A172 (cell line): ENCODE results near the gene STEAP4. TPM values are rescaled to one million over a fixed set of nuclear protein-coding genes. Genes with fewer than 3 reads are reported as not detected.

Experiments
- DNase-seq: peaks from one replicate; pipeline ENCODE4 v3.0.0-alpha.2; 2015; ENCODE audit warnings: low spot score
- total RNA-seq: library from RNA; depleted of rRNA; stranded (reverse); fragments of >200 nt; shearing (Covaris generic); gene quantifications from 2 replicates; pipeline ENCODE4 v1.2.3, GENCODE V29; 2014; rRNA removed

Gene STEAP4
- total RNA-seq: 0.29 TPM in 1 of 2 replicates, not detected in the other

- DNase-seq: no peak
Observed at GRCh38 chr7:88306590-88307048, at the start of gene STEAP4. STEAP4 (minus strand) TSS chr7:88306894; CDS start chr7:88284269, 22,625 bp downstream.

- DNase-seq: no peak
Observed at GRCh38 chr7:88355011-88355410, 48.3 kb upstream of the STEAP4 start.

- no peak for DNase-seq
Observed at GRCh38 chr7:88350118-88350517, 43.4 kb upstream of the STEAP4 start.

- DNase-seq: no peak
Observed at GRCh38 chr7:88347517-88347916, 40.8 kb upstream of the STEAP4 start.

GRCh38 chr7:88347090-88347489 is 40.4 kb upstream of the STEAP4 start:
- DNase-seq: no peak

- DNase-seq: no peak
Observed at GRCh38 chr7:88346357-88346756, 39.7 kb upstream of the STEAP4 start.

- DNase-seq: no peak
Observed at GRCh38 chr7:88344956-88345832, 38.5 kb upstream of the STEAP4 start.

- no peak for DNase-seq
Observed at GRCh38 chr7:88344271-88344670, 37.6 kb upstream of the STEAP4 start.

- DNase-seq: no peak
Observed at GRCh38 chr7:88339195-88339922, 32.7 kb upstream of the STEAP4 start.

GRCh38 chr7:88338503-88338902 is 31.8 kb upstream of the STEAP4 start:
- DNase-seq: no peak

- DNase-seq: peak; percentile 69
Observed at GRCh38 chr7:88337572-88337971, 30.9 kb upstream of the STEAP4 start.

- DNase-seq: no peak
Observed at GRCh38 chr7:88331322-88331721, 24.6 kb upstream of the STEAP4 start.

GRCh38 chr7:88329532-88330463 is 23.1 kb upstream of the STEAP4 start:
- no peak for DNase-seq

GRCh38 chr7:88328787-88329186 is 22.1 kb upstream of the STEAP4 start:
- no peak for DNase-seq

GRCh38 chr7:88324699-88325098 is 18.0 kb upstream of the STEAP4 start:
- no peak for DNase-seq

GRCh38 chr7:88322151-88322550 is 15.5 kb upstream of the STEAP4 start:
- DNase-seq: no peak

GRCh38 chr7:88321694-88322093 is 15.0 kb upstream of the STEAP4 start:
- no peak for DNase-seq

- no peak for DNase-seq
Observed at GRCh38 chr7:88318196-88318595, 11.5 kb upstream of the STEAP4 start.

GRCh38 chr7:88317422-88317821 is 10.7 kb upstream of the STEAP4 start:
- no peak for DNase-seq

- no peak for DNase-seq
Observed at GRCh38 chr7:88316456-88316855, 9.8 kb upstream of the STEAP4 start.

- DNase-seq: no peak
Observed at GRCh38 chr7:88315522-88315921, 8.8 kb upstream of the STEAP4 start.

- DNase-seq: no peak
Observed at GRCh38 chr7:88314061-88314491, 7.4 kb upstream of the STEAP4 start.
